Limb (tissue), 2 donors: ENCODE measurements around the gene FUT3.

ENCODE experiments used
- DNase-seq, 2 donors: peaks; one replicate each; pipeline ENCODE4 v3.0.0-alpha.2; 2016; ENCODE audit errors: extremely low spot score in 2 of 2

Gene FUT3

DNA sequence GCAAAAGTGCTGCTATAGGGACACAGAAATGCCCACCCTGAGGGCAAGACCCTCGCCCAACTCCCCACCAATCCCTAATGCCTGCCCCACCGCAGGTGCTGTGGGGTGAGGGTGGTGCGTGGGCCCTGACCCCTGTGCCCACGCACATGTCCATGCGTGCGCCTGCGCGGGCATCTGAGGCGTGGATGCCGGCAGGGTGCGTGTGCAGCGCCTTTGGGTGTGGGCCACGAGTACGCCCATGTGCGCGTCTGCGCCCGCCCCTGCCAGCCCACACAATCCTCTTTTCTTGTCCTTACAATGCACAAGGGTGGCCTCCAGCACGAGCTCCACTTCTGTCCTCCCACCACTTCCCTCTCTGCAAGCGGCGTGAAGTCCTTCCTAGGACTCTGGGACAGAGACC, 26.1 kb downstream of the FUT3 start:
- no peak for DNase-seq

DNA sequence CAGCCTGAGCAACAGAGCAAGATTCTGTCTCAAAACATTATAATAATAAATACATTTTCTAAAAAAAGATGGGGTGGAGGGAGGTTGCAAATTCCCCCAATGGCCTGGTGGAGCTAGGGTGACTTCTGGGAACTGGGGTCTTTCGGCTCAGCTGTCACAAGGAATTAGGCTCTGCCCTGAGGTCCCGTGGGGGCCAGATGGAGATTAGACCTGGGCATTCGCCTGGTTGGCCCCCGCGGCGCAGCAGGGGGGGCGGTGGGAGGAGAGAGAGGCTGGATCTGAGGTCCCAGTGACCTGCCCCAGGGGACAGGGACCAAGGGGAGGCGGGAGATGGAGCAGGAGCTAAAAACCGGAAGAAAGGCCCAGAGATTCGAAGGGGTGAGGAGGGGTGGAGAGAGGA, 26.5 kb downstream of the FUT3 start:
- DNase-seq, result no peak

DNA sequence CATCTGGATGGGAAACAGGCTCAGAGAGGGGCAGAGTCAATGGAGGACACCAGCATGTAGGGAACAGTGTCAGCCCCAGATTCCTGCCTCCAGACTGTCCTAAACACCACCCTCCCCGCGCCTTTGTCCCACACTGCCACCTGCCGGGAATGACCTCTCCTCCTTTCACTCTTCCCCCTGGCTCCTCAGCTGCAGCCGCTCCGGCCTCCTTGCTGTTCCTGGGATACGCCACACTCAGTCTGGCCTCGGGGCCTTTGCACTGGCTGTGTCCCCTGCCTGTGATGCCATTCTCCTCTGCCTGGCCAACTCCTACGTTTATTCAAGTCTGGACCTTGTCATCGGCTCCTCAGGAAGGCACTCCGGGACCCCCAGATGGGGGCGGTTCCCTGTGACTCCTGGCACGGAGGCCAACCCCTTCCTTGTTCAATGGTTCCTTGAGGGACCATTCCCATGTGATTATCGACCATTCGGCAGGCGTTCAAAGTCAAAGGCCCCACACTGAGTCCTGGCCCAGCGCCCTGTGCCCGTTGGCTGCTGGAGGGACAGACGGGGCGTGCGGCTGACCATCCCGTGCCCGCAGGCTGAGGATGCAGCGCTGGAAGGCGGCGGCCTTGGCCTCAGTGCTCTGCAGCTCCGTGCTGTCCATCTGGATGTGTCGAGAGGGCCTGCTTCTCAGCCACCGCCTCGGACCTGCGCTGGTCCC, 27.5 kb downstream of the FUT3 start:
- no peak for DNase-seq

DNA sequence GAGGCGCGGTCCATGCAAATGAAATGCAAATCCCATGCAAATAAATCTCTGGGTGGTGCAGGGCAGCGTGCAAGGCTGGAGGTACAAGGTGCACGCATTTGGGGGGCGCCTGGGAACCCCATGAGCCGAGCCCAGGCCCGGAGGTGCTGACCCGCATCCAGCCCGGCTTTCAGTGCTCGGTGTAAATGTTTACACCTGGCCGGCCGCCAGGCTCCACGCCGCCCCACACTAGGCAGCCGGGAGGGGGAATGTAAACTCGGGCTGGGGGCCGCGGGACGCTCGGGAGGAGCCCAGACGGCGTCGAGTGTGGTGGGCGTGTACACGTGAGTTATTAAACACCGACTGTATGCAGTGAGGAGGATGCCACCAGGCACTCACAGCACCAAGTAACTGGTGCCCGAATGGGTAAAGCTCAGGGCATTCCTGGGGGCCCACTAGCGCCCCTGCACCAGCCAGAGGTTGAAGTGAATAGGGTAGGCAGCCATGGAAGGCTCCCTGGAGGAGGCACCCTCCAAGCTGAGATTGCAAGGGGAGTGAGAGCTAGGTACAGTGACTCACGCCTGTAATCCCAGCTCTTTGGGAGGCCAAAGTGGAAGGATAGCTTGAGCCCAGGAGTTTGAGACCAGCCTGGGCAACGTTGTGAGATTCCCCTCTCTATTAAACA, 28.9 kb downstream of the FUT3 start:
- DNase-seq, result no peak

DNA sequence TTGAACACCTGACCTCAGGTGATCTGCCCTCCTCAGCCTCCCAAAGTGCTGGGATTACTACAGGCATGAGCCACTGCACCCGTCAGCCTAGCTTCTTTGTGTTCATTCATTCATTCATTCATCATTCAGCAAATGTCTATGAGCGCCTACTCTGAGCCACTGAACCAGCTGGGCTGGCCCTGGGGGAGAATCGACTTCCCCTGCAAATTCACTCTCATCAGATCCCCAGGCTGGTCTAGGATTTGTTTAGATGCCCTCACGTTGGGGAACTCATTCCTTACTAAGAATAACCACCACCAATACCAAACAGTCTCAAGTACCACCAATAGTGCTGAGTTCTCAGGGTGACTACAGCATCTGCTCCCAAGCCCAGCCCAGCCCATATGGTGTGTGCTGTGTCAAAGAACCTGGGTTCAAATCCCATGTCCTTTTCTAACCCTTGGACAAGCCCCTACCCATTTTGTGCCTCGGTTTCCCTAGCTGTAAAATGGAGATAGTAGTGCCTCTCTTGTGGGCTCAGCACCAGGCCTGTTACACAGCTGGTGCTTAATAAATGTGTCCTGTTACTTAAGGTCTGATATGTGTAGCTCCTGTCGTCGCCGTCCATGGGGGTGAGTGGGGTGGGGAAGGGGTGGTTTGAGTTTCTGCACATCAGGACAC, 29.6 kb downstream of the FUT3 start:
- no peak for DNase-seq

DNA sequence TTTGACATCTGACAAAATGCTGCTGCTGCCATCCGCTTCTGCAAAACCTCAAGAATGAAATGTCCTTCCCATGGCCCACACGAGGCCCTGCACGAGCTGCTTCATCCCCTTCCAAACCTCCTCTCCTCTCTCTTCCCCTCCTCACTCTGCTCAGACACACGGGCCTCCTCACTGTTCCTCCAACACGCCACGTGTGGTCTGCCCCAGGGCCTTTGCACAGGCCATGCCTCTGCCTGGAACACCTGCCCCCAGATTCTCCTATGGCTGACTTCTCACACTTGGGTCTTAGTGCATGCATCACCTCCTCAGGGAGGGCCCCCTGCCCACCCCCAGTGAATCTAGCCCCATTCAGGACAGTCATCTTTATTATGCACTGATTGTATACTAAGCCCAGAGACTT, 30.5 kb downstream of the FUT3 start:
- DNase-seq, result no peak

DNA sequence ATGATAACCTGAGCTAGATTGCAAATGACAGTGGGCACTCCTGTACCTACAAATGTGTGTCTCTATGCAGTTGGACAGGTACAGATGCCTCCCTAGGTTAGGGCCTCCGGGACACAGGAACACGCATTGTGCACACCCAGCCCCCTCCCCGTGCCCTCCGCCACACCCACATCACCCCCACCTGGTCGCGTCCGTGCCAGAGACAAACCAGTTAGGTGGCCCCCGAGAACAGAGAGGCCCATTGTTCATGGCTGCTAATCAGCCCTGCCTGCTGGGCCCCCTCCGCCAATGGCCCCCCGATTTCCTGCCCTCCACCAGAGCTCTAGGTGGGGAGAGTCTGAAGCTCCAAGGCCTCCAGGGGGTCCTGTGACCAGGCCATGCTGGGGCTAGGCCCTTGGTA, 32.7 kb downstream of the FUT3 start:
- no peak for DNase-seq

DNA sequence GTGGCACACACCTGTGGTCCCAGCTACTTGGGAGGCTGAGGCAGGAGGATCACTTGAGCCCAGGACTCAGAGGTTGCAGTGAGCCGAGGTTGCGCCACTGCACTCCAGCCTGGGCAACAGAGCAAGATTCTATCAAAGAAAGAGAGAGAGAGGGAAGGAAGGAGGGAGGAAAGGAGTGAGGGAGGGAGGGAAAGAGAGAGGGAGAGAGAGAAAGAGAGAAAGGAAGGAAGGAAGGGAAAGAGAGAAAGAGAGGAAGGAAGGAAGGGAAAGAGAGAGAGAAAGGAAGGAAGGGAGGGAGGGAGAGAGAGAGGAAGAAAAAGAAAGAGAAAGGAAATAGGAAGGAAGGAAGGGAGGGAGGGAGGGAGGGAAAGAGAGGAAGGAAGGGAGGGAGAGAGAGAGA, 34.0 kb downstream of the FUT3 start:
- no peak for DNase-seq

DNA sequence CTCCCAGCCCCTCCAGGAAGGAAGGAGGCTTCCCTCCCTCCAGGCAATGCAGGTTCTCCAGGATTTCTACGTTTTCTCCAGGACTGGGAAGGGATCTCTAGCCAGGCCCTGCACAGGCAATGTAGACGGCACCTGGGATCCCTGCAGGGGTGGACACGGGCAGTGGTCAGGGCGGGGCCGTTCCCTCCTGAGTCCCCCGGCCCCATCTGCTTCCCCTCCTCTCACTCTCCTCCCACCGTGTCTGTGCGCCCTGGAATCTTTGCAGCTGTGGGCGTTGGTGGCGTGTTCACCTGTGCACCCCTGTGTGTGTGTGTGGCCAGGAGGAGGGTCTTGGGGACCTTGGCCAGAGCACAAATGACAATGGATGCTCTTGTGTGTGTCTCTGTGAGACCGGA, 36.4 kb downstream of the FUT3 start:
- DNase-seq, result no peak

DNA sequence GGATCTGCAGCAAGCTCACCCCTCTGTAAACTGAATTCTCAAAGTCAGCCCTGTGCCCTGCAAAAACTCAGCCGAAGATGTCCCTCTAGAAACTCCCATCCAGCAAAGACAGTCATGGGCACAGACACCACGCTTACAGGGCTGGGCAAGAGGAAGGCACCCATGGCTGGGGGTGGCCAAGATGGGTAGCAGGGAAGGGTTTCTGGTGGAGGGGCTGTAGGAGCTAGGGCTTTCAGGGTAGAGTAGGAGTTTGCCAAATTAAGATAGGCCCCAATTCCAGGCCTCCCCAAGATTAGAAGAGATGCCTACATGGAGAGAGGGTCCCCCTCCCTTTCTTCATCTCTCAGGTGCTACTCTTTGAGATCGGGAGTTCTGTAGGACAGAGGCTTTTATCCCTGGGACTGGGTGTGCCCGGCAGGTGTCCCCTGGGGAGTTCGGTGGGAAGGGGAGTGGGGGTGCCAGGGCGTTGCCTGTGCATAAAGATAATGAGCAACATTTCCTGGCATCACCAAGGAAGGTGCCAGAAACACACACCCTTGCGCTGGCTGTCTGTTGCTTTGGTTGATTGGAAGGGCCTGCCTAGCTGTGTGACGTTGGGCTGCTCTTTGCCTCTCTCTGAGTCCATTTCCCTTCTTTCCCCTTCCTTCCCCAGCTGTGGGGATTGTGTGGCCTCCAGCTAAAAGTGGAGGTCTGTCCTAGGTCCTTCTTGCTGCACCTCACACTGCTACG, 37.0 kb downstream of the FUT3 start:
- no peak for DNase-seq

DNA sequence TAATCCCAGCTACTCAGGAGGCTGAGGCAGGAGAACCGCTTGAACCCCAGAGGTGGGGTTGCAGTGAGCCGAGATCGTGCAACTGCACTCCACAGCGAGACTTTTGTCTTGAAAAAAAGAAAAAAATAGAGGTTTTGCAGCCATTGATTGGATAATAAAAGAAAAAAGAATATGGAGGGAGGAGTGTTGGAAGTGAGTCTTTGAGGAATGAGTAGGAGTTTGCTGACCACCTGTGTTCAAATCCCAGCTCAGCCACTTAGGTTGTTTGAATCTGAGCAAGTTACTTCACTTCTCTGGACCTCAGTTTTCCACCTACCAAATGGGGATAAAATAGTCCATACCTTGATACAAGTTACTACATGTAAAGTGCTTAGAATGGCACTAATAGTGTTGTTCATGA, 40.1 kb downstream of the FUT3 start:
- DNase-seq, result no peak

DNA sequence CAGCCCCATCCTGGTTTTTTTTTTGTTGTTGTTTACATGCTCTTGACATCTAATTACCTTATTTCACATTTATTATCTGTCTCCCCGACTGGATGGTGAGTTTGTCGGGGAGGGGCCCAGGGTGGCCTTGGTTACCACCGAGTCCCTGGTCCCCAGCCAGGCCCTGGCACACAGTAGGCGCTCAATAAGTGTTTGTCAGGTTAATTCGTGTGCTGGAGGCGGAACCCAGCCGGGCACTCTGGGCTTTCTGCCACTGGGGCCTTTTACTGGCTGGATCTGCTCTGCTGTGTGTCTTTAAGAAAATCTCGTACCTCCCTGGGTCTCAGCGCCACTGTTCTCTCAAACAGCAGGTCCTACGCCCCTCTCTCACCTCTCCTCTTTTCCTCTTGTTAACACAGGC, 41.8 kb downstream of the FUT3 start:
- DNase-seq, result no peak

DNA sequence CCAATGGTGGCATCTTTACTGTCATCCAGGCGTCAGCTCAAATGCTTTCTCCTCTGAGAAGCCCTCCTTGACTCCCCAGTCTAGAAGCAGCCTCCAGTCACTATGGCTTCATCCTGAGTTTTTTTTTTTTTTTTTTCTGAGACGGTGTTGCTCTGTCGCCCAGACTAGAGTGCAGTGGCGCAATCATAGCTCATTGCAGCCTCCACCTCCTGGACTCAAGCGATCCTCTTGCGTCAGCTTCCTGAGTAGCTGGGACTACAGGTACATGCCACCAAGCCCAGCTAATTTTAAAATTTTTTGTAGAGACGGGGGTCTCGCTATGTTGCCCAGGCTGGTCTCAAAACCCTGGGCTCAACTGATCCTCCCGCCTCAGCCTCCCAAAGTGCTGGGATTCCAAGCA, 42.2 kb downstream of the FUT3 start:
- no peak for DNase-seq

DNA sequence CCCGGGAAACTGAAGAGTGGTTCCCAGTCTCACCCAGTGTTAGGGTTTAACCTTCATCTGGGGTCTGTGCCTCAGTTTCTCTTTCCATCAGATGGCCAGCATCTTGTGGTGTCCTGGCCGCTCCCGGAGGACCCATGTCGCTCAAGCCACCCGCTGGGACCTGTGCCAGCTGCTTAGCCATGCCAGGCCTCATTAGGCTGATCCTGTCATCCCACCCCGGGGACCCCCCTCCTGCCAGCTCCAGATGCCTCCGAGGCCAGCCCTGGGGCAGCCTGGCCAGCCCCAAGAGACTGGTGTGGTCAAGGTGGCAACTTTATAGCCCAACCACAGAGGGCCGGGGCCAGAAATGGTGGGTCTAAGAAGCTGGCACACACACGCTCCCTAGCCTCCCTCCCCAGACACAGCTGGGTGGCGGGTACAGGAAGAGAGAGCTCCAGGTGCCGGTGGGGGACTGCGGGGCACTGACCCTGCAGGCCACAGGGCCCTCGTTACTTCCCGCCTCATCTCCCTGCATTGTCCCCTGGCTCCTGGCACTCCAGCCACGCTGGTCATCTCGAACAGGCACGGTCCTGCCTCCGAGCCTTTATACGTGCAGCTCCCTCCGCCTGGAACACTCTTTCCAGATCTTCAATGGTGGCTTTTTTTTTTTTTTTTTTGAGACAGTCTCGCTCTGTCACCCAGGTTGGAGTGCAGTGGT, 43.0 kb downstream of the FUT3 start:
- no peak for DNase-seq

DNA sequence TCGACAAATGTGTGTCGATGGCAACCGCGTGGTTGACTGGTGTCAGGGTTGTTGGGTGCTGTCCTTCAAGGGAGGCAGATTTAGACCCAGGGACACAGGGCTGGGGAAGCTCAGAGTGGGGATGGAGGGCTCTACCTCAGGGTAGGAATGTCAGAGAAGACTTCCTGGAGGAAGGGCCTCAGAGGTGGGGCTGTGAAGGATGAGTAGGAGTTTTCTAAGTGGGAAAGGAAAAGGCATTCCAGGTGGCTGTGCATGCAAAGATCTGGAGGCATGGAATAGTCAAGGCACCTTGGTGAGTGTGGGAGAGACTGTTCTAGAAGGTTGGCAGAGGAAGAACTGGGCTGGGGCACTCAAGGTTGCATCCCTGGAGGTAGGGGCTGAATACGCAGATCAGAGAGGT, 44.3 kb downstream of the FUT3 start:
- no peak for DNase-seq

DNA sequence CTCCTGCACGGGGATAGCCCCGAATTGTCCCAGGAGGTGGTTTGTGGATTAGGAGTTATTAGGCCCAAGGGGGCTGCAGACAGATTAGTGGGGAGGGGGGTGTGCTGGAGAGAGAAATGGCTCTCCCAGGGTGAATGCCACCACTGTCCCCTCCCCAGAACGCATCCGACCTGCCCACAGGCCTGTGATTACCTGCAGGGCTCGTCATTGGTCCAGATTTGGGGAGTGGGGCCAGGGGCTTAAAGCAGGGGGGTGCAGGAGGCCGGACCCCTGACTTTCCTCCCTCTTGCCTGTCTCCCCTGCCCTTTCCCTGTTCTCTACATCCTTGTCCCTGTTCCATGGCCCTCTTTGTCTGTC, 45.1 kb downstream of the FUT3 start:
- no peak for DNase-seq

DNA sequence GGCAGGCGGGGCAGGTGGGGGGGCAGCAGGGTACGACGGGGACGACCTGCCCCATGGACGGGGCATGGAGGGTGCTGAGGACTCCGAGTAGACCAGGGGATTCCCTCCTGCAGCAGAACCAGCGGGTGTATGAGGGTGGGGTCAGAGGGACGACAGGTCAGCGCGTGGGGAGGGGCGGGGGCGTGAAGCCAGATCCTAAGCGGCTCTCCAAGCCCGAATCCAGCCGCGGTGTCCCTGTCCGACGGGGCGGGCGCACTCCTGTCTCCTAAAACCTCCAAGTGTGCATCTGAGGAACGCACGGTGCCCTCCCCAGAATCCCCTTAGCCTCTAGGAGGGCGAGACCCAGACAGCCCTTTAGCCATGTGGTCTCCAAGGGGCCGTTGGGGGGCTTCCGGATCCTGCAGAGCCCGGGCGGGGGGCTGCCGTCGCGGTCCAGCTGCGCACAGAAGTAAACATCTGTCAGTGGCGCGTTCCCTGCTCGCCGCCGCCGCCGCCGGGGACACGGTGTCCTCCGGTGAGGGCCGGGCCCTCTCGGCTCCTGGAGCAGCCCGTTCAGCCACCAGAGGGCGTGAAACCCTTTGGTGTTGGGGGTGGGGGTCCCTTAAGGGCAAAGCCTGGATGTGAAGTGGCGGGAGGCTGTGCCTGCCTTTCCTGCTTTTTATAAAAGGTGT, 45.7 kb downstream of the FUT3 start:
- peak; percentile 44 to 84 for DNase-seq

DNA sequence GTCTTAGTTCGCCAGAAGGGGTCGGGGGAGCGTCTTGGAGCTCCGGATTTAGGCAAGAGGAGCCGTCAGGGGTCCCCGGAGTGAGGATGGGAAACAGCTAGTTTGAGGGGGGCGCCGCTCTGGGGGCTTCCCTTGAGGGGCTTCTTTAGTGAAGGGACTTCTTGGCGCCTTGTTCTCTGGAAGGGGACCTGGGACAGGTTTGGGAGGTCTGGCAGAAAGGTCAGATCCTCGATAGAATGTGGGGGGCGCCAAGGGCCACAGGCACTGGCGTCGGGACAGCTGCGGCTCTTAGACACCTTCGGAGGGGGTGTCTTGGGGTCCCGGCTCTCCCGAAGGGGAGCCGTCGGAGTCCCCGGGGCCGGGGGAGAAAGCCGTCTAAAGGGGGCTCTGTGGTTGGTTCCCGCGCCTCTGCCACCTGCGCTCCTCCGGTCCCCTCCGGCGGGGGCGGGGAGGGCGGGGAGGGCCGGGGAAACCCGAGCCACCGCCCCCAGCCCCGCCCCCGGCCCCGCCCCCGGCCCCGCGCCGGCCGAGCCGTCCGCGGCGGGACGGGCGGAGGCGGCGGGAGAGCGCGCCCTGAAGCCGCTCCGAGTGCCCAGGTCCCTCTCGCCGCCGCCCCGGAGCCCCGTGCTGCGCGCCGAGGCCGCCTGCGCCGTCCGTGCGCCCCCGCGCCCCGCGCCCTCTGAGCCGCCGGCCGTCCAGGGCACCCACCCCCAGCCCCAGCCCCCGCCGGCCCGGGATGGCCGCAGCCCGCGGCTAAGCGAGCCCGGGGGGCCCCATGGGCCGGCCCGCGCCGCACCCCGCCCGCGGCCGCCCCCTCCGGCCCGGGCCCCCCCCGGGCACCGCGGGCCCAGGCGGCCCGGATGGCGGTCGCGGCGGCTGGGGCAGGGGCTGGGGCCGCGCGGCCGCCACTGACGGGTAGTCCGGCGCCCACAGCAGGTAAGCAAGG, 46.5 kb downstream of the FUT3 start, which contains the start of gene NRTN:
Gene NRTN, plus strand, starts transcription at position 552 of the 946 bp plus-strand sequence. CDS start 19,099 bp downstream, outside the sequence.
- DNase-seq, result peak in 1 of 2 donors; percentile 76

DNA sequence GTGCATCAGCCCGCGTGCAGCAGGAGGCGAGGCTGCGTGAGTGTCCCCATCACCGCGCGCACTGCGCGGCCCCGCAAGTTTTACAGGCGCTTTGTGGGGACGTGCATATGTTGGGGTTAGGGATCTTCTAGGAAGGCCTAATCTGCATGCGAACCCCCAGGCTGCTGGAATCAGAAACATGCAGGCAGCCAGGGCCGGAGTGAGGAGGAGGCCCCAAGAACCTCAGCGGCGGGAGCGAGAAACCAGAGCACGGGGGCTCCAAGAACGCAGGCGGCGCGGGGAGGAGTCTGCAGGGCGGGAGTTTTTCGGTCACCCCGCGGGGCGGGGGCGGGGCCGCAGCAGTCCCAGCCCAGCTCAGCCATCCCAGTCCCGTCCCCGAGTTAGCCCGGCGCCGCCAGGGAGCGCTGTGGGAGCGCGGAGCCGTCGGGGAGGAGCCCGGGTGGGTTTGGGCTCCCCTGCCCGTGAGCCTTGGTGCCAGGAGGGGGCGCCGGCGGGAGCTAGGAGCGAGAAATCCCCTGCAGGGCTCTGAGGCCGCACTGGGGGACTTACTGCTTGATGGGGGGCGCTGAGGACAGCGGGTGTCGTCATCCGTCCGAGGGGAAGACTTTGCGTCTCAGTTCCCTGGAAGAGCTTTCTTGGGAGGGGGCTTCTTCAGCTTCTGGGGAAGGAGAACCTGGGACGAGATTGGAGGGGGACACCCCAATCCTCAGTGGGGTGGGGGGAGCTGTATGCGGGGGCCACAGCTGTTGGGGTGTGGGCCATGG, 47.3 kb downstream of the FUT3 start:
- DNase-seq, result peak; percentile 92 to 97
